Measurements from ENCODE around the gene CD7.

Gene CD7

DNA sequence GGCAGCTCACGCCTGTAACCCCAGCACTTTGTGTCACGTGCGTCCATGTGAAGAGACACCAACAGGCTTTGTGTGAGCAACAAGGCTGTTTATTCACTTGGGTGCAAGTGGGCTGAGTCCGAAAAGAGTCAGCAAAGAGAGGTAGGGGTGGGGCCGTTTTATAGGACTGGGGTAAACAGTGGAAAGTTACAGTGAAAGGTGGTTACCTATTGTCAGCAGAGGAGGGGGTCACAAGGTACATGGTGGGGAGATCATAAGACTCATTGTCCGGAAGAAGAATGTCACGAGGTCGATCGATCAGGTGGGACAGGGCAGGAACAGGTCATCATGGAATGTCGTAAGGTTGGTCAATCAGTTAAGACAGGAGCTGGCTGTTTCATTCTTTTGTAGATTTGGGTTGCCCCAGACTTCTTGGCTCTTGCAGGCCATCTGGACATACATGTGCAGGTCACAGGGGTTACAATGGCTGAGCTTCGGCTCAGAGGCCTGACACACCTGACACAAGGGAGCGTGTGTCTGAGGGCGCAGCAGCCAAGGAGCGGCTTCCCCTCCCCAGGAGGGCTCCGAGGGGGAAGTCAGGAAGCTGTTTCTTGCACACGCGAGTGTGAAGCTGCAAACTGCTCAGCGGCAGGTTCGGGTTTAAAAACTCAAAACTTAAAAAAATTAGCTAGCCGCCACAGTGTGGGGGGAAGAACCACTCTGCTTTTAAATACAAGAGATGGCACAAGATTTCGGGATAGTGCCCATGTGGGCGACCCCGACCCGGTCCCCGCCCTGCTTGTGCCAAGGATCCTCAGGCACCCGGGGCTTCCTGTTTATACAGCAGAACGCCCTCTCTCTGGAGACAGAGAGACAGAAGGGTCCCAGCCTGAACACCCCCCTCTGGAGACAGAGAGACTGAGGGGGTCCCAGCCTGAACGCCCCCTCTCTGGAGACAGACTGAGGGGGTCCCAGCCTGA, 29.2 kb upstream of the CD7 start:
- no peak for DNase-seq (ENCODE audit: low read depth in 2 of 2)

DNA sequence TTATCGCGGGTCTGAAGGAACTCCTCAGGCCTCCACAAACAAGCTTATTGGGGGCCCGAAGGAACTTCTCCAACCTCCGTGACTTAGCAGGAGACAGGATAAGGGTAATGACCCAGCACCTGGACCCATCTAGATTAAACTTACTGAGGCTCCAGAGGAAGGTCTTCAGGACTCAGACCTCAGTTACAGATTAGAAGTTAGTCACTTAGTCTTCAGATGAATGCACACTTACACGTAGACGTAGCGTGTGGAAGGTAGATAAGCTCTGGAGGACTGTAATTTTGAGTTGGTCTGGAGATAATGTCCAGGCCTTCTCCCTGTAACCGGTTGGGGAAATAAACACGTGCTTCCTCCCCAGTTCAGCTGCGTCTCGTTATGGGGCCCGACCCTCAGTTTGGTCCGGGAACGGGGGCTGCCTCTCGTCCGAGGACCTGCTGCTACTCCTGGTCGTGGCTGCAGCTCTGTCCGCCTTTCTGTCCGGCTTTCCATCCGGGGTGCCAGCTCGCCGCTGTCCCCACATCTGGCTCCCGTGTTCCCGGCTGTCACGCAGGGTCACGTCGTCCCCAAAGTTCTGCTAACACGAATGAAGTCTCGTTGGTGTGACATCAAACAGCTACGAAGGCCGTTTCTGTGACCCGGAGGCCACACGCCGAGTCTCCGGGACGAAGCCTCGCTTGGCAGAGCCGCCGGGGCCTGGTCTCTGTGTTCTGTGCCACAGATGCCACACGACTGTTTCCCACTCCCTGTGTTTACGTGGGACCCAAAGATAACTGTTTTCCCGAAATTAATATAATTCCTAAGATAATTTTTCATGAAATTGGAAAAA, 28.0 kb upstream of the CD7 start:
- DNase-seq (ENCODE audit: low read depth in 2 of 2), result no peak

- DNase-seq (ENCODE audit: low read depth in 2 of 2), result no peak
Measured at GRCh38 chr17:82344175-82344907, 26.9 kb upstream of the CD7 start.

DNA sequence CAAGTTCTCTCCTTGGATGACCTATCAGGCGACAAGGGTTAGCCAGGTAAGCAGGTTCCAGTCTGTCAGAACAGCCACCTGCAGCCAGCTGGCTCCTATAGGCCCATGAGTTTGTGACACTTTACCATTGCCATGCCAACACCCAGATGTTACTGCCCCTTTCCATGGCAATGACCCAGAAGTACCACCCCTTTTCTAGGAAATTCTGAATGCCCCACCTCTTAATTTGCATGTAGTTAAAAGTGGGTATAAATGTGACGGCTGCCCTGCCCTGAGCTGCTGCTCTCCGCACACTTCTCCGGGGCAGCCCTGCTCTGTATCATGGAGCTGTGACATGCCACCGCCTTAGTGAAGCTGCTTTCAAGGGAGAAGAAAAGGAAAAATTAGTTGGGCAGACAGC, 26.2 kb upstream of the CD7 start:
- no peak for DNase-seq (ENCODE audit: low read depth in 2 of 2)

DNA sequence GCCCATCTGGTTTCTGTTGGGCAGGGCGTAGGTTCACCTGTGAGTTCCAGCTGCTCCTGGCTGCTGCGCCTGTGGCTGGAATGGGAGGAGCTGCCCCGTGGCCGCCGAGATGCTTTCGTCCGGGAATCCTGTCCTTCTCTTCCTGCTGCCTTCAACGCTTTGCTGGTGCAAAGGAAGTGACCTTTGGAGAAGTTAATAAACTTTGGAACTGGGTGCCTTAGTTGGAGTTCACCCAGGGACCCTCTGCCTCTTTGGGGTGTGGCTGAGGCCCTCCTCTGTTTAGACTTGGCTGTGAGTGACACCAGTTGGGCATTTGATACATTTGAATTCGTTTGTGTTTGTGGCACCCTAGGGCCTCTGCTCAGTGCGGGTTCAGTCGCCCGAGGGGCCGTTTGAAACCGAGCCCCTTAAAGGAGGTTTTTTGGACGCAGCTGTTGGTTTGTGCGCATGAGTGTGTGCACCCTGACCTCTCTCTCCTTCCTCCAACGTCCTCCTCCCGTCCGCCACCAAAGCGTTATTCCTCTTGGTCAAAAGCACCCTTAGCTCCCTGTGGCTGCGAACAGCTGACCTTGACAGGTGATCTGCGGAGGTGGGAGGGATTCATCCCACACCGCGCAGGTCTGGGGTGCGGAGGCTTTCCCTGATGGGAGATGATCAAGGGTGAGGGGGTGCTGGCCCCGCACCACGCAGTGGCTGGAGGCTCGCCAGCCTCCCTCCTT, 25.1 kb upstream of the CD7 start:
- DNase-seq (ENCODE audit: low read depth in 2 of 2), result no peak

DNA sequence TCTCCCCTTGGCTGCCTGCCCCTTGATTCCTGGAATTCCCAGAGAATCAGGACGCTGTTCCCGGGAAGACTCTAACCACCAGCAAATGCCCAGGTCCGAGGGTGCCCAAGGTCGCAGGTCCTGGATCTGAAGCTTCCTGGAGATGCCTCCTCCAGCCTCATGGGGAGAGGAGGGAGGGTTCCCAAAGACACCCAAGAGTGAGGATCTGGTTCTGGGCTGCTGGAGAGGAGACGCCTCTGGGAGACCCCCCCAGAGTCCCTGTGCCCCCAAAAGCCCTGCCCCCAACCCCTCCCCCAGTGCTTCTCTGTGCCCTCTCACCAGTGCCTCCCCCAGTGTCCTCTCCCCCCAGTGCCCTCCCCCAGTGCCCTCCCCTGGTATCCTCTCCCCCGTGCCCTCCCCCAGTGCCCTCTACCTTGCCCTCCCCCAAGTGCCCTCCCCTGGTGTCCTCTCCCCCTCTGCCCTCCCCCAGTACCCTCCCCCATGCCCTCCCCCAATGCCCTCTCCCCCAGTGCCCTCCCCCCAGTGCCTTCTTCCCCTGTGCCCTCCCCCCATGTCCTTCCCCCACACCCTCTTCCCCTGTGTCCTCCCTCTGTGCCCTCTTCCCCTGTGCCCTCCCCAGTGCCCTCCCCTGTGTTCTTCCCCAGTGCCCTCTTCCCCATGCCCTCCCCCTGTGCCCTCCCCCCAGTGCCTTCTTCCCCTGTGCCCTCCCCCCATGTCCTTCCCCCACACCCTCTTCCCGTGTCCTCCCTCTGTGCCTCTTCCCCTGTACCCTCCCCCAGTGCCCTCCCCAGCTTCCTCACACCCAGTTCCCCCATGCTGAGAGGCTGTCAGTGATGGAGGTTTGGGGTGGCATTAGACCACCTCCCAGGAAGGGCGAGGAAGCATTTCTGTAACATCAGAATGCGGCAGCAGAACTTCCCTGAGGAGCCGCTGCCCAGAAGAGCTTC, 22.5 kb upstream of the CD7 start:
- no peak for DNase-seq (ENCODE audit: low read depth in 2 of 2)

DNA sequence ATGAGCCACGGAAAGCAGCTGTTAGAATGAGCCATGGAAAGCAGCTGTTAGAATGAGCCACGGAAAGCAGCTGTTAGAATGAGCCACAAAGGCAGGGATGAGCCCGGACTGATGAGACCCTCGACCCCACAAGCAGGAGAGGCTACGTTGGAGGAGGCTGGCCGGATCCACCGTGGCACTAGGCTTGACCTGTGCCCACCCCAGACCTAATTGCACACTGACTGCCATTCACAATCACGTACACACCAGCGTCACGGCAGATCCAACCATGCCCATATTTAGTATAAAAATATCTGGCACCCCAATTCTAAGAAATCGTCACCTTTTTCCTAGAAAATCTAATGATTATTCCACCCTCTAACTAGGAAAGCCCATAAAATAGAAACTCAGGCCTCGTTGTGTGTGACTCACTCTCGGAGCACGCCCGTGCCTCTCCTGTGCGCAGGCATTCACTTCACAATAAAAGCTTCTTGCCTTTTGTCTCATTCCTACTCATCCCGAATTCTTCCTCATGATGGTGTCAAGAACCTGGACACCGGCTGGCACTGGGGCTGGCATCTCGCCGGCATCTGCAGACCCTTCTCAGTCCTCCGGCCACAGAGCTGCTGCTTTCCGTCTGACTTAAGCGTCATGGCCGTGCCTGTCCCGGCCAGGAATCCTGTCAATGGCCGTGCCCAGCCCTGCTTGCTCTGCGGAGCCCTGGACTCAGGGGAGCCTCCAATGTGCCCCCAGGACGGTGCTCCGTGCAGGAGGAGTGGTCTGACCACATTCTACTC, 21.6 kb upstream of the CD7 start:
- no peak for DNase-seq (ENCODE audit: low read depth in 2 of 2)

DNA sequence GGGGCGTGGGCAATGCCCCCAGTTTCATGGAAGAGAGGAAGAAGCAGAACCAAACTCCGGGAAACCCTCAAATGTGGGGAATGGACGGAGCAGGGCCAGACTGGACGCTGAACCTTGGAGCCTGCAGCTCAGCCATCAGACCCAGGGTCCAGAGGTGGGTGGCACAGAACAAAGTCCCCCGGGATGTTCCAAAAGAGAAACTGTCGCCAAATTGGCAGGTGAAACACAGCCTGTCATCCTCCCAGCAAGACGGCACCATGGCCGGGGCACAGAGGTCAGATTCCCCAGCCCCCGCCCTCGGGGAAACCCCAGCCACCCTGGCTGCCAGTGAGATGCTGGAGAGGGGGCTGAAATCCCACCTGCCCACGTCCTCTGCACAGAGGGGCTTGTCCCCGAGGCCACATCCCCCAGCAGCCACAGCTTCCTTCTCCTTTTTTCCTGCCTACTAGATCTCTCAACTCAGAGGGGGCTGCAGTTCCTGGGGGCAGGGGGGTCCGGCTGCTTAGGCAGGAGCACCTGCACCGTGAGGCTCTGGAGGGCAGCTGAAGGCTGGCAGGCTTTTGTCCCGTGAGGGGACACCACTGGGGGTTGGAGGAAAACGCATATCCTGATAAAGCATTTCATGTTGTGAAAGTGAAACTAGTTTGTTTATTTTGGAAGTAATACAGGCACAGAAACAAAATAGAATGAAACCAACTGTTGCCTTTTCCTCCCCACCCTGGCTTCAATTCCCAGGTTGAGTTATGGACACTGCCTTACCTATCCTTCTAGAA, 17.4 kb upstream of the CD7 start:
- no peak for DNase-seq (ENCODE audit: low read depth in 2 of 2)

DNA sequence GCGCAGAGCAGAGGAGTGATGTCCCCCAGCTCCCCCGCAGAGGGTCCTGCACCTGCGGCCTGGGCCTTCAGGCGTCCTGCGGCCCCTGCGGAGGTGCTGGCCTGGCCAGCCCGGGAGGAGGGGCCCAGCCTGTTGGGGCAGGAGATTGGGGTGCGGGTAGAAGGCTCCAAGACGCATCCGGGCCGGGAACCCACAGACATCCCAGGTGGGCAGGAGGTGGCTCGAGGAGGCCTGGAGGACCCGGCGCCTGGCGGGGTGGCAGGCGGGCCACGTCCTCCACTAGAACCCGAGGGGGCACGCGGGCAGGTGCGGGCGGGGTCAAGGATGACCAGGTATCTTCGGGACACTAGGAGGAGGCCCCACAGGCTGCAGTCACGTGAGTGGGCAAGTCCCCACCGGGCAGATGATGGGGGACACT, 16.8 kb upstream of the CD7 start:
- DNase-seq (ENCODE audit: low read depth in 2 of 2), result no peak

DNA sequence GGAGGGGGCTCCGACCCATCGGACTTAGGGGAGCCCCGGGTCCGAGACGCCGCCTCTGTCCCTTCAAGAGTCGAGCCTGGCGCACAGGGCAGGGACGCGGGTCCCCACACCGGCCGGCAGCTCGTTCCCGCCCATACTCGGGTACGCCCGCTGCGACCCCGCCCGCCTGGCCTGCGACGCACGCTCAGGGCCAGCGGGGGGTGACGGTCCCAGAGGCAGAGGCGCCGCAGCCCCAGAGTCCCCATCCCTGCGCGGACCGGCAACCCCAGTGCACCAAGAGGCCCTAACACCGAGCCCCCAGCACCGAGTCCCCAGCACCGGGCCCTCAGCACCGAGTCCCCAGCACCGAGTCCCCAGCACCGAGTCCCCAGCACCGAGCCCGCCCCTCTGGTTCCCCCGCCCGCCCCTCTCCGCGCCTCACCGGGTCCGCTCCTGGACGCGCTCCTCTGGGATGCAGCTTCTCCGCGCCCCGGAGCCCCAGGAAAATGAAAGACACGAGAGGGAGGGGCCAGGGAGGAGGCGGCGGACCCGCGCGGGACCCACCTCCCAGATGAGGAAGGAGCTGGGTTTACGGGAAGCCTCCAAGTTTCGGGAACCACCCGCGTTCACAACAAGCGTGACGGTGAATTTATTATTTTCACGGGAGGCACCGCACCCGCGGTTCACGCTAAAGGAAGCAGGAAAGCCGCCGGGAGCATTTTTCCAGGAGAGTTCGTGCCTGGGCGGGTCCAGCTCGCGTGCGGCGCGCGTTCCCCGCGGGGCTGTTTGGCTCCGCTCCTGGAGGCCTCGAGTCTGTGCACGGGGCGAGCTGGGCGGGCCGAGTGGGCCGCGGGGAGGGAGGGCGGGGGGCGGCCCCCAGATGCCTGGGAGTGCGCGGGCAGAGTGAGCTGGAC, 16.1 kb upstream of the CD7 start, which contains the start of gene SECTM1:
Gene SECTM1, minus strand, starts transcription at position 488 of the 893 bp plus-strand sequence. CDS start 6,526 bp downstream, outside the sequence.
- DNase-seq (ENCODE audit: low read depth in 2 of 2), result no peak

DNA sequence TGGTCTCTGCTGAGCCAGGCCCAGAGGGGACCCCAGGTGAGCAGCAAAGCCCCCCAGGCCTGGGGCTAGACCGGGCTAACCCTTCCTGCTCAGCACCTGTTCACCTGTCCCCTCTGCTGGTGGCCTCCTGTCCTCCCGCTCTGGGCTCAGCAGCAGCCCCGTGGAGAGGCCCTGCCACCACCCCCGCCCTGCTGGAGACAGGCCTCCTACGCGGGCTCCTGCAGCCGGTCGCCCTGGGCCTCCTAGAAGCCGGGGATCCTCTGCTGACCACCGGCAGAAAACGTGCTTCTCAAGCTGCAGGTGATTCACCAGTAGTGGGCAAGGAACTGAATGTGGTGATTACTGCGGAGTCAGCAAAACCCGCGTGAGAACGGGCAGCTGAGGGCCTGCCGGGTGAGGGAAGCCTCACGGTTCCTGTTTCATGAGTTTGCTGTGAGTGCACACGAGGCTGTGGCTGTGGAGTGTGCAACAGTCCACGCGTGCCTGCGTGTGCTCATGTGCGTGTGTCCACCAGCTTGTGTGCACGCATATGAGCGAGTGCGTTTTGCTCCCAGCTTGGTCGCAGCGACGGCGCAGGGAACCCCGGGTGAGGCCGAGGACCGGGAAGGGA, 15.4 kb upstream of the CD7 start:
- no peak for DNase-seq (ENCODE audit: low read depth in 2 of 2)

GRCh38 chr17:82331345-82331939, 14.0 kb upstream of the CD7 start:
- no peak for DNase-seq (ENCODE audit: low read depth in 2 of 2)

- DNase-seq (ENCODE audit: low read depth in 2 of 2), result no peak
Measured at GRCh38 chr17:82330322-82331239, 13.2 kb upstream of the CD7 start.

GRCh38 chr17:82329683-82330321, 12.4 kb upstream of the CD7 start:
- DNase-seq (ENCODE audit: low read depth in 2 of 2), result no peak

DNA sequence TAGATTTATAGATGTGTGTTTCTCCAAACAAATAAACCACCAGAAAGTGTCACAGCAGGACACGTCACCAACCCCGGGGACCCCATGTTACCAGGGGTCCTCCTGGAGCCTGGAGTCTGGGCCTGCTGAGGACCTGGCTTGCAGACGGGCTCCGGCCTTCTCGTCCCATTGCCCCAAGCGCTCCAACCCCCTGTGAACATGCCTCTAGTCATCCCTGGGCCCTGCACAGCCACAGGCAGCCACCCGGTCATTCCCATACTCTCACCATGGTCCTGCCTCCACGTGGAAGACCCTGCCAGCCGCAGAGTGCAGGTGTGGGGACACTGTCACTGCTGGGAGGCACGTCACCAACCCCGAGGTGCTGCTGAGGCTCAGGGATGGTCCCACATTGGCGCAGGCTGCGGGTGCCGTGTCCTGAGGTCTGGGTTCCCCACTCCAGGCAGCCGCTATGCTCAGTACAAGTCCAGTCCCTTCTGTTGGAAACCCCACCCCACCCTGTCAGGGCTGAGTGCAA, 11.6 kb upstream of the CD7 start:
- DNase-seq (ENCODE audit: low read depth in 2 of 2), result no peak

All from activated CD4-positive, alpha-beta T cell treated with anti-CD3 and anti-CD28 coated beads for 24 hours (primary cell).